IMR-90 (cell line): ENCODE results near the gene EDIL3.

ENCODE experiments used
- RAD21 ChIP-seq: IDR thresholded peaks from 2 replicates; pipeline ENCODE4 v1.6.1; 2012; ENCODE audit warnings: low read length, improper control_type of control experiment
- TF ChIP-seq, protein P1 (sequence below): fragments of 150-350 bp; IDR thresholded peaks from 2 replicates; pipeline ENCODE4 v1.6.1; 2016; ENCODE audit warnings: low read depth, mild to moderate bottlenecking, low read length, moderate library complexity, borderline replicate concordance

- TF ChIP-seq, protein P1, sequence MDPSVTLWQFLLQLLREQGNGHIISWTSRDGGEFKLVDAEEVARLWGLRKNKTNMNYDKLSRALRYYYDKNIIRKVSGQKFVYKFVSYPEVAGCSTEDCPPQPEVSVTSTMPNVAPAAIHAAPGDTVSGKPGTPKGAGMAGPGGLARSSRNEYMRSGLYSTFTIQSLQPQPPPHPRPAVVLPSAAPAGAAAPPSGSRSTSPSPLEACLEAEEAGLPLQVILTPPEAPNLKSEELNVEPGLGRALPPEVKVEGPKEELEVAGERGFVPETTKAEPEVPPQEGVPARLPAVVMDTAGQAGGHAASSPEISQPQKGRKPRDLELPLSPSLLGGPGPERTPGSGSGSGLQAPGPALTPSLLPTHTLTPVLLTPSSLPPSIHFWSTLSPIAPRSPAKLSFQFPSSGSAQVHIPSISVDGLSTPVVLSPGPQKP = no peak
- TF ChIP-seq RAD21 = no peak
Measured at GRCh38 chr5:84275609-84276008, 109.1 kb downstream of the EDIL3 start.
